A673 (cell line): Measurements from ENCODE around the gene ZSWIM6. TPM values are rescaled to one million over a fixed set of nuclear protein-coding genes. Genes with fewer than 3 reads are reported as not detected.

Source experiments
- BruUV-seq: library from RNA; stranded (reverse); fragments of 400-500 nt; replicated peaks from 2 replicates; lab custom pipeline; 2021; lab: Mats Ljungman, UMichigan
- CTCF ChIA-PET: fragments of 300-600 bp; sonication (Branson Sonifier 250); formaldehyde crosslinking; loops from one replicate; lab custom pipeline; 2022; ENCODE audit warnings: antibody characterized with exemption; lab: Charles Lee
- POLR2A ChIA-PET: fragments of 300-600 bp; sonication (Branson Sonifier 250); formaldehyde crosslinking; loops from one replicate; lab custom pipeline; 2022; ENCODE audit warnings: antibody characterized with exemption; ENCODE audit not compliant: low non-redundant PET; lab: Charles Lee
- DNase-seq: peaks from one replicate; pipeline ENCODE4 v3.0.0-alpha.2; 2015; ENCODE audit warnings: low spot score
- H3K27ac ChIP-seq: fragments of 200-600 bp; sonication (generic); 2 replicates; pipeline ENCODE4 v1.5.1; 2016; ENCODE audit warnings: mixed run types, low read depth, mild to moderate bottlenecking, mixed read lengths, antibody characterized with exemption, low read length; ENCODE audit not compliant: poor library complexity, severe bottlenecking
- H3K27me3 ChIP-seq: fragments of 200-600 bp; sonication (generic); replicated peaks from 2 replicates; pipeline ENCODE4 v1.6.1; 2017; ENCODE audit warnings: mixed run types, low read depth, mild to moderate bottlenecking, mixed read lengths, antibody characterized with exemption, low read length; ENCODE audit not compliant: insufficient read depth, poor library complexity
- H3K36me3 ChIP-seq: fragments of 200-600 bp; sonication (generic); 2 replicates; pipeline ENCODE4 v1.6.1; 2016; ENCODE audit warnings: mixed run types, mild to moderate bottlenecking, mixed read lengths, antibody characterized with exemption, low read length; ENCODE audit not compliant: insufficient read depth, poor library complexity, severe bottlenecking
- H3K4me1 ChIP-seq: fragments of 200-600 bp; sonication (generic); 2 replicates; pipeline ENCODE4 v1.6.1; 2017; ENCODE audit warnings: mixed run types, mild to moderate bottlenecking, mixed read lengths, antibody characterized with exemption, low read length; ENCODE audit not compliant: insufficient read depth, poor library complexity, severe bottlenecking
- H3K4me3 ChIP-seq: fragments of 200-600 bp; sonication (generic); 2 replicates; pipeline ENCODE4 v1.5.1; 2016; ENCODE audit warnings: low read depth, mixed run types, mild to moderate bottlenecking, mixed read lengths, low read length; ENCODE audit not compliant: poor library complexity, severe bottlenecking
- H3K9me3 ChIP-seq: fragments of 200-600 bp; sonication (generic); 2 replicates; pipeline ENCODE4 v1.6.1; 2016; ENCODE audit warnings: mixed run types, low read depth, mild to moderate bottlenecking, mixed read lengths, antibody characterized with exemption, low read length; ENCODE audit not compliant: poor library complexity, severe bottlenecking
- EZH2 ChIP-seq: fragments of 200-600 bp; sonication (generic); IDR thresholded peaks from 2 replicates; pipeline ENCODE4 v1.6.1; 2017; ENCODE audit warnings: borderline replicate concordance, low read depth, mild to moderate bottlenecking, mixed read lengths, antibody characterized with exemption, low read length; ENCODE audit not compliant: poor library complexity, severe bottlenecking
- intact Hi-C: fragments of 100-400 bp; cut with micrococcal nuclease; formaldehyde crosslinking; loops from one replicate; pipeline ENCODE4 v1.10.0; 2022; ENCODE audit not compliant: unreplicated experiment
- total RNA-seq: library from RNA; stranded (reverse); gene quantifications from 2 replicates; pipeline ENCODE4 v1.2.3, GENCODE V29; 2021
- TF ChIP-seq, protein P1 (sequence below): fragments of 300-800, 200-600 bp; sonication (generic); conservative IDR thresholded peaks from 2 replicates; pipeline ENCODE4 v1.5.1; 2017; ENCODE audit warnings: low read depth, mild to moderate bottlenecking, antibody characterized with exemption, low read length, moderate library complexity, mixed read lengths

ZSWIM6 gene
- total RNA-seq, 1 experiment from 2014 or later = 47.3 TPM

DNA sequence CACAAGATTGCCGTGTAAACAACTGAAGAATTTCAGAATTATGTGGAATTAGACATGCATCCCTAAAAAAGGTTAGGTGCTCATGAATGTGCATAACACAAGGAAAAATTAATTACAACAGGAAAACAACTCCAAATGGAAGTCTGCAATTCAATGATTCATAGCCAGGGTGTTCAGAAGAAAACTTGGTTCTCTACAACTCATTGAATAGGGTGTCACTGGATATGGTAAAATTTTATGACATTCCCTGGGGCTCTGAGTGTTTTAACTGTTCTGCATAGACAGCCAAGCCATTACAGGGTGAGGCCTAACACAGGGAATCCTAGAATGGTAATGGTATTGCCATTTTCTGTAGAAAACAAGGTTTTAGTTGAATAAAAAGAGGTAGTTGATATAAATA, 24.4 kb upstream of the ZSWIM6 start:
- H3K9me3 ChIP-seq = no peaks in the 10 kb centered on the region
- POLR2A ChIA-PET = no interaction called here
- no TSS peak for BruUV-seq
- no peak overlapping the region for H3K27ac ChIP-seq
- TF ChIP-seq, protein P1, sequence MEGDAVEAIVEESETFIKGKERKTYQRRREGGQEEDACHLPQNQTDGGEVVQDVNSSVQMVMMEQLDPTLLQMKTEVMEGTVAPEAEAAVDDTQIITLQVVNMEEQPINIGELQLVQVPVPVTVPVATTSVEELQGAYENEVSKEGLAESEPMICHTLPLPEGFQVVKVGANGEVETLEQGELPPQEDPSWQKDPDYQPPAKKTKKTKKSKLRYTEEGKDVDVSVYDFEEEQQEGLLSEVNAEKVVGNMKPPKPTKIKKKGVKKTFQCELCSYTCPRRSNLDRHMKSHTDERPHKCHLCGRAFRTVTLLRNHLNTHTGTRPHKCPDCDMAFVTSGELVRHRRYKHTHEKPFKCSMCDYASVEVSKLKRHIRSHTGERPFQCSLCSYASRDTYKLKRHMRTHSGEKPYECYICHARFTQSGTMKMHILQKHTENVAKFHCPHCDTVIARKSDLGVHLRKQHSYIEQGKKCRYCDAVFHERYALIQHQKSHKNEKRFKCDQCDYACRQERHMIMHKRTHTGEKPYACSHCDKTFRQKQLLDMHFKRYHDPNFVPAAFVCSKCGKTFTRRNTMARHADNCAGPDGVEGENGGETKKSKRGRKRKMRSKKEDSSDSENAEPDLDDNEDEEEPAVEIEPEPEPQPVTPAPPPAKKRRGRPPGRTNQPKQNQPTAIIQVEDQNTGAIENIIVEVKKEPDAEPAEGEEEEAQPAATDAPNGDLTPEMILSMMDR = no peak
- TF ChIP-seq EZH2 = no peak
- no peaks in the 10 kb centered on the region for H3K27me3 ChIP-seq
- intact Hi-C loops = no loop called here
- no peak overlapping the region for H3K4me3 ChIP-seq
- CTCF ChIA-PET = no interaction called here
- H3K4me1 ChIP-seq = no peaks in the 10 kb centered on the region
- DNase-seq = no peak
- no peaks in the 10 kb centered on the region for H3K36me3 ChIP-seq

- no peaks in the 10 kb centered on the region for H3K36me3 ChIP-seq
- ChIA-PET POLR2A (no interaction called here), CTCF (no interaction called here)
- H3K4me3 ChIP-seq = no peak overlapping the region
- no peak overlapping the region for H3K27ac ChIP-seq
- no peaks in the 10 kb centered on the region for H3K9me3 ChIP-seq
- H3K27me3 ChIP-seq = no peaks in the 10 kb centered on the region
- no peaks in the 10 kb centered on the region for H3K4me1 ChIP-seq
- intact Hi-C loops = no loop called here
- no peak for DNase-seq
- no TSS peak for BruUV-seq
- TF ChIP-seq, protein P1 = no peak
- no peak for TF ChIP-seq EZH2
Observed at GRCh38 chr5:61308712-61309111, 23.3 kb upstream of the ZSWIM6 start.

- H3K4me1 ChIP-seq = no peaks in the 10 kb centered on the region
- ChIA-PET CTCF (no interaction called here), POLR2A (no interaction called here)
- H3K27me3 ChIP-seq = no peaks in the 10 kb centered on the region
- TF ChIP-seq, protein P1 = no peak
- no peak for TF ChIP-seq EZH2
- no peak overlapping the region for H3K27ac ChIP-seq
- H3K9me3 ChIP-seq = no peaks in the 10 kb centered on the region
- DNase-seq = no peak
- H3K4me3 ChIP-seq = no peak overlapping the region
- intact Hi-C loops = no loop called here
- no peaks in the 10 kb centered on the region for H3K36me3 ChIP-seq
- BruUV-seq = no TSS peak
Observed at GRCh38 chr5:61309115-61309514, 22.9 kb upstream of the ZSWIM6 start.
